H9 (cell line): ENCODE data around the gene MON1A. TPM values are rescaled to one million over a fixed set of nuclear protein-coding genes. Genes with fewer than 3 reads are reported as not detected.

Experiments
- DNase-seq: peaks from one replicate; pipeline ENCODE4 v3.0.0-alpha.2; 2017
- H2AFZ ChIP-seq: one replicate; pipeline ENCODE4 v1.6.1; 2013; ENCODE audit warnings: mild to moderate bottlenecking, low read length, control low read depth, moderate library complexity
- H2AK5ac ChIP-seq: 2 replicates; pipeline ENCODE4 v1.6.1; 2013; ENCODE audit warnings: low read length, control low read depth, mixed read lengths; ENCODE audit not compliant: insufficient read length
- H2BK120ac ChIP-seq: one replicate; pipeline ENCODE4 v1.6.1; 2013; ENCODE audit warnings: low read depth, mild to moderate bottlenecking, low read length, control low read depth, inconsistent platforms; ENCODE audit not compliant: poor library complexity, severe bottlenecking
- H2BK12ac ChIP-seq: 2 replicates; pipeline ENCODE4 v1.6.1; 2013; ENCODE audit warnings: low read length, control low read depth, mixed read lengths, low read depth; ENCODE audit not compliant: insufficient read length
- H2BK15ac ChIP-seq: 2 replicates; pipeline ENCODE4 v1.6.1; 2013; ENCODE audit warnings: low read depth, low read length, control low read depth
- H2BK20ac ChIP-seq: one replicate; pipeline ENCODE4 v1.6.1; 2013; ENCODE audit warnings: low read depth, mild to moderate bottlenecking, low read length, control low read depth, inconsistent platforms; ENCODE audit not compliant: poor library complexity, severe bottlenecking
- H2BK5ac ChIP-seq: 2 replicates; pipeline ENCODE4 v1.6.1; 2013; ENCODE audit warnings: low read length, control low read depth, mixed read lengths; ENCODE audit not compliant: insufficient read length
- H3K14ac ChIP-seq: 2 replicates; pipeline ENCODE4 v1.6.1; 2013; ENCODE audit warnings: low read length, control low read depth; ENCODE audit not compliant: insufficient read depth
- H3K18ac ChIP-seq: 2 replicates; pipeline ENCODE4 v1.6.1; 2013; ENCODE audit warnings: low read depth, mild to moderate bottlenecking, mixed read lengths, low read length, control low read depth; ENCODE audit not compliant: insufficient read length
- H3K23ac ChIP-seq: 2 replicates; pipeline ENCODE4 v1.6.1; 2013; ENCODE audit warnings: low read length, control low read depth, mixed read lengths, low read depth; ENCODE audit not compliant: insufficient read length
- H3K23me2 ChIP-seq: 2 replicates; pipeline ENCODE4 v1.6.1; 2013; ENCODE audit warnings: low read depth, mild to moderate bottlenecking, mixed read lengths, low read length, control low read depth; ENCODE audit not compliant: insufficient read length, poor library complexity, severe bottlenecking
- H3K27ac ChIP-seq: 2 replicates; pipeline ENCODE4 v1.5.1; 2013; ENCODE audit warnings: low read length, control low read depth, mixed read lengths, low read depth; ENCODE audit not compliant: insufficient read length
- H3K27me3 ChIP-seq: 2 replicates; pipeline ENCODE4 v1.6.1; 2013; ENCODE audit warnings: low read length, control low read depth, inconsistent platforms; ENCODE audit not compliant: insufficient read depth
- H3K4ac ChIP-seq: 2 replicates; pipeline ENCODE4 v1.6.1; 2013; ENCODE audit warnings: low read depth, mild to moderate bottlenecking, control low read depth, inconsistent platforms, low read length, moderate library complexity
- H3K4me1 ChIP-seq: 2 replicates; pipeline ENCODE4 v1.6.1; 2013; ENCODE audit warnings: low read length, control low read depth, inconsistent platforms; ENCODE audit not compliant: insufficient read depth
- H3K4me2 ChIP-seq: 2 replicates; pipeline ENCODE4 v1.6.1; 2013; ENCODE audit warnings: low read length, control low read depth, mixed read lengths; ENCODE audit not compliant: insufficient read length, insufficient read depth
- H3K56ac ChIP-seq: 2 replicates; pipeline ENCODE4 v1.6.1; 2013; ENCODE audit warnings: low read depth, mild to moderate bottlenecking, mixed read lengths, low read length, control low read depth; ENCODE audit not compliant: insufficient read length
- H3K79me1 ChIP-seq: 2 replicates; pipeline ENCODE4 v1.6.1; 2013; ENCODE audit warnings: low read depth, mild to moderate bottlenecking, moderate library complexity, low read length, control low read depth, inconsistent platforms; ENCODE audit not compliant: insufficient read depth, poor library complexity, severe bottlenecking
- H3K79me2 ChIP-seq: 2 replicates; pipeline ENCODE4 v1.6.1; 2013; ENCODE audit warnings: low read length, control low read depth, inconsistent platforms; ENCODE audit not compliant: insufficient read depth
- H3K9ac ChIP-seq: 2 replicates; pipeline ENCODE4 v1.6.1; 2013; ENCODE audit warnings: low read length, control low read depth, mixed read lengths; ENCODE audit not compliant: insufficient read length; ENCODE audit errors: extremely low read depth
- H3K9me3 ChIP-seq: one replicate; pipeline ENCODE4 v1.6.1; 2013; ENCODE audit warnings: low read depth, low read length, inconsistent platforms; ENCODE audit not compliant: control insufficient read depth
- H3T11ph ChIP-seq: one replicate; pipeline ENCODE4 v1.6.1; 2013; ENCODE audit warnings: mild to moderate bottlenecking, low read length, control low read depth, inconsistent platforms
- H4K20me1 ChIP-seq: one replicate; pipeline ENCODE4 v1.6.1; 2013; ENCODE audit not compliant: control insufficient read depth, insufficient read length, insufficient read depth
- H4K5ac ChIP-seq: 2 replicates; pipeline ENCODE4 v1.6.1; 2013; ENCODE audit warnings: low read depth, mild to moderate bottlenecking, mixed read lengths, low read length, control low read depth; ENCODE audit not compliant: insufficient read length
- H4K8ac ChIP-seq: replicated peaks from 2 replicates; pipeline ENCODE4 v1.6.1; 2013; ENCODE audit warnings: low read length, control low read depth, mixed read lengths, low read depth; ENCODE audit not compliant: insufficient read length
- H4K91ac ChIP-seq: 2 replicates; pipeline ENCODE4 v1.6.1; 2013; ENCODE audit warnings: low read depth, mild to moderate bottlenecking, moderate library complexity, mixed read lengths, low read length, control low read depth; ENCODE audit not compliant: insufficient read length
- H3K27ac Mint-ChIP-seq, 3 experiments: 2 replicates in 2 of 3; 3 replicates in 1 of 3; pipeline ENCODE4 v1.8.0; 2020 to 2021; ENCODE audit warnings: mixed read lengths in 3 of 3, mild to moderate bottlenecking in 1 of 3, moderate library complexity in 1 of 3
- H3K27me3 Mint-ChIP-seq: 2 replicates; pipeline ENCODE4 v1.8.0; 2021; ENCODE audit warnings: low read depth, mild to moderate bottlenecking, moderate library complexity, mixed read lengths
- H3K36me3 Mint-ChIP-seq, 3 experiments: 2 replicates in 2 of 3; 3 replicates in 1 of 3; pipeline ENCODE4 v1.8.0; 2020 to 2021; ENCODE audit warnings: low read depth in 3 of 3, mixed read lengths in 3 of 3; ENCODE audit not compliant: insufficient read depth in 1 of 3
- H3K4me1 Mint-ChIP-seq, 2 experiments: 2 replicates each; pipeline ENCODE4 v1.8.0; 2020; ENCODE audit warnings: mixed read lengths in 2 of 2
- H3K4me3 Mint-ChIP-seq, 2 experiments: 2 replicates in 1 of 2; 3 replicates in 1 of 2; pipeline ENCODE4 v1.8.0; 2020 to 2021; ENCODE audit warnings: mild to moderate bottlenecking in 2 of 2, mixed read lengths in 2 of 2, moderate library complexity in 1 of 2
- H3K9me3 Mint-ChIP-seq, 2 experiments: 2 replicates in 1 of 2; 3 replicates in 1 of 2; pipeline ENCODE4 v1.8.0; 2020; ENCODE audit warnings: mild to moderate bottlenecking in 2 of 2, mixed read lengths in 2 of 2, moderate library complexity in 1 of 2
- WGBS: extraction: QIAGEN DNeasy Blood & Tissue Kit; methylation state at CpG from one replicate; pipeline ENCODE4 v1.1.7; 2013; ENCODE audit warnings: missing lambda C conversion rate, low lambda C conversion rate, mixed read lengths; ENCODE audit not compliant: insufficient read length; ENCODE audit errors: extremely low coverage; 5-methylcytosine and 5-hydroxymethylcytosine counted together
- total RNA-seq: library from RNA; stranded (reverse); gene quantifications from 2 replicates; pipeline ENCODE4 v1.2.1, GENCODE V29; 2021
- TF ChIP-seq, protein P1 (sequence below): fragments of 200-600 bp; sonication (generic); conservative IDR thresholded peaks from 3 replicates; pipeline ENCODE4 v1.8.0; 2021; ENCODE audit warnings: antibody characterized with exemption, mild to moderate bottlenecking

The MON1A gene
- total RNA-seq, 1 experiment from 2014 or later: 10.0 TPM

DNA sequence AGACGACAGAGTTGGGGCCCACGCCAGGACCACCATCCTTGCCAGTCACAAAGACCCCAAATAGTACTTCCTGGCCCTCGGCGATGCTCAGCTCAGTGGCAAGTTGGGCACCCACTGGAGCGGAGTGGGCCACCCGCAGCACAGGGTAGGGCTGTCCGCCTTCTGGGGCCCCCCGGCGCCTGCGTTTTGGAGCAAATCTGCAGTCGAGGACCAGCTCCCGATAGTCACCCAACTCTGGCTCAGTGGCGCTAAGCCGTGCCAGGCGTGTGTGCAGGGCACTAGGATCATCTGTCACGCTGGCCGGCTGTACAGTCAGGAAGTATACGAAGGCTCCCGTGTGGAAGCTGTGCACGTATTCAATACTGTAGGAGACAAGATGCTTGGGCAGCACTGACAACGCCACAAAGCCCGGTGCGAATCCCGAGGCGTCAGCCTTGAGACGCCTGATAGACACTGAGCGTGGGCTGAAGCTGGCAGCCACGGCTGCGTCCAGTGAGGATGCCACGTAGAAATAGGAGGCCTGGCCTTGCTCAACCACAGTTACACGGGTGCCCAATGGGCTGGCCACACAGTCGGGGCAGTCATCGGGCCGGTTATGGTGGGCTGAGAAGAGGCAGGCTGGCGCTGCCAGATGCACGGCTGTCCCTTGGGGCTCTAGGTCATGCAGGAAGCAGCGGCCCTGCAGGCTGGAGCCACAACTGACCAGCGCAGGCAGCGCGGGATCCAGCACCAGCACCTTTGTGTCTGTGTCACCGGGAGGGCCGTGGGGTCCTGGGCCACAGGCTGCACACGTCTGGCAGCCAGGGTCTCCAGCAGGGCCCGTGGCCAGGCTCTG is 26.9 kb downstream of the MON1A start:
- Mint-ChIP-seq H3K4me3 (peak overlapping the region; percentile 46 to 58; a peak in 3 of 5 replicates), H3K27me3 (no peaks in the 10 kb centered on the region), H3K4me1 (peaks cover 19 to 35% of the 10 kb centered on the region in 2 experiments), H3K36me3 (no peaks in the 10 kb centered on the region; a peak in 2 of 7 replicates), H3K27ac (no peak overlapping the region), H3K9me3 (no peaks in the 10 kb centered on the region; a peak in 1 of 5 replicates)
- H3K23me2 ChIP-seq: no peaks in the 10 kb centered on the region
- H2BK20ac ChIP-seq: no peak overlapping the region
- no peak overlapping the region for H2BK120ac ChIP-seq
- H2BK5ac ChIP-seq: no peak overlapping the region
- no peak overlapping the region for H2BK15ac ChIP-seq
- no CpG with 5 or more reads among the region's 44 CpGs for WGBS
- no peak overlapping the region for H3K4me2 ChIP-seq
- H3K14ac ChIP-seq: no peak overlapping the region
- H3T11ph ChIP-seq: no peak overlapping the region
- H4K91ac ChIP-seq: no peak overlapping the region
- H3K9me3 ChIP-seq: no peaks in the 10 kb centered on the region
- H4K5ac ChIP-seq: no peak overlapping the region
- H3K79me1 ChIP-seq: no peaks in the 10 kb centered on the region
- no peak for DNase-seq
- no peak overlapping the region for H3K56ac ChIP-seq
- no peaks in the 10 kb centered on the region for H4K20me1 ChIP-seq
- H2AK5ac ChIP-seq: no peak overlapping the region
- TF ChIP-seq, protein P1, sequence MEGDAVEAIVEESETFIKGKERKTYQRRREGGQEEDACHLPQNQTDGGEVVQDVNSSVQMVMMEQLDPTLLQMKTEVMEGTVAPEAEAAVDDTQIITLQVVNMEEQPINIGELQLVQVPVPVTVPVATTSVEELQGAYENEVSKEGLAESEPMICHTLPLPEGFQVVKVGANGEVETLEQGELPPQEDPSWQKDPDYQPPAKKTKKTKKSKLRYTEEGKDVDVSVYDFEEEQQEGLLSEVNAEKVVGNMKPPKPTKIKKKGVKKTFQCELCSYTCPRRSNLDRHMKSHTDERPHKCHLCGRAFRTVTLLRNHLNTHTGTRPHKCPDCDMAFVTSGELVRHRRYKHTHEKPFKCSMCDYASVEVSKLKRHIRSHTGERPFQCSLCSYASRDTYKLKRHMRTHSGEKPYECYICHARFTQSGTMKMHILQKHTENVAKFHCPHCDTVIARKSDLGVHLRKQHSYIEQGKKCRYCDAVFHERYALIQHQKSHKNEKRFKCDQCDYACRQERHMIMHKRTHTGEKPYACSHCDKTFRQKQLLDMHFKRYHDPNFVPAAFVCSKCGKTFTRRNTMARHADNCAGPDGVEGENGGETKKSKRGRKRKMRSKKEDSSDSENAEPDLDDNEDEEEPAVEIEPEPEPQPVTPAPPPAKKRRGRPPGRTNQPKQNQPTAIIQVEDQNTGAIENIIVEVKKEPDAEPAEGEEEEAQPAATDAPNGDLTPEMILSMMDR: no peak
- no peak overlapping the region for H3K9ac ChIP-seq
- H2AFZ ChIP-seq: no peak overlapping the region
- H3K4me1 ChIP-seq: peaks cover 2% of the 10 kb centered on the region; the same call in 1 of the 2 replicates
- no peaks in the 10 kb centered on the region for H3K27me3 ChIP-seq
- H3K79me2 ChIP-seq: no peaks in the 10 kb centered on the region
- no peak overlapping the region for H3K23ac ChIP-seq
- H3K18ac ChIP-seq: no peak overlapping the region
- H3K27ac ChIP-seq: no peak overlapping the region
- no peak overlapping the region for H3K4ac ChIP-seq
- no peak overlapping the region for H4K8ac ChIP-seq
- H2BK12ac ChIP-seq: no peak overlapping the region
